K562 (cell line): ENCODE data around the gene LCLAT1. TPM values are rescaled to one million over a fixed set of nuclear protein-coding genes. Genes with fewer than 3 reads are reported as not detected.

Experiments used
- ATAC-seq: fragments of 200-7000 bp; cut with Tn5 transposase; 3 replicates; pipeline ENCODE4 v1.9.1; 2020; ENCODE audit warnings: moderate library complexity
- BruUV-seq: library from RNA; stranded (reverse); fragments of 400-500 nt; replicated peaks from 2 replicates; lab custom pipeline; 2021; lab: Mats Ljungman, UMichigan
- CTCF ChIA-PET: fragments of 300-600 bp; formaldehyde crosslinking; extraction: SDS; loops from one replicate; lab custom pipeline; 2021; ENCODE audit warnings: low intra/inter-chr PET ratio; lab: Yijun Ruan, JAX
- POLR2A ChIA-PET: fragments of 300-600, 350-650 bp; sonication (Branson Sonifier 250); formaldehyde crosslinking; extraction: SDS; loops from one replicate; lab custom pipeline; 2021; ENCODE audit warnings: antibody characterized with exemption, inconsistent platforms; lab: Yijun Ruan, JAX
- DNase-seq, 4 experiments: peaks; one replicate each; pipeline versions ENCODE4 v3.0.0 to v3.0.0-alpha.2; 2011 to 2018; ENCODE audit warnings: low spot score in 3 of 4, mixed read lengths in 3 of 4; ENCODE audit errors: extremely low read depth in 1 of 4
- FAIRE-seq: peaks from 2 replicates; lab custom pipeline; 2011; peaks lifted over from hg19 to GRCh38; lab: Jason Lieb, UNC
- H2AFZ ChIP-seq: 2 replicates; pipeline ENCODE4 v1.6.0; 2011; ENCODE audit warnings: low read depth, low read length, control low read depth, inconsistent platforms
- H3K27ac ChIP-seq: fragments of 200-600 bp; 3 replicates; pipeline ENCODE4 v1.8.0; 2011; ENCODE audit warnings: low read depth, mild to moderate bottlenecking, control low read depth, inconsistent platforms, low read length, moderate library complexity, mixed read lengths; ENCODE audit errors: extremely low read depth
- H3K27me3 ChIP-seq, 2 experiments: fragments of 300-600 bp in 1 of 2; 2 replicates in 1 of 2; 3 replicates in 1 of 2; pipeline versions ENCODE4 v1.6.0 to v1.8.0; 2011; ENCODE audit warnings: inconsistent platforms in 2 of 2, low read length in 2 of 2, mild to moderate bottlenecking in 1 of 2, mixed read lengths in 1 of 2, moderate library complexity in 1 of 2; ENCODE audit not compliant: control insufficient read depth in 2 of 2, insufficient read depth in 2 of 2
- H3K36me3 ChIP-seq: fragments of 300-600 bp; 3 replicates; pipeline ENCODE4 v1.8.0; 2011; ENCODE audit warnings: mild to moderate bottlenecking, low read length, inconsistent platforms; ENCODE audit not compliant: control insufficient read depth, insufficient read depth
- H3K4me1 ChIP-seq, 2 experiments: fragments of 200-600 bp in 1 of 2; replicated peaks in 1 of 2; 2 replicates in 1 of 2; 3 replicates in 1 of 2; pipeline versions ENCODE4 v1.5.1 to v1.8.0; 2011; ENCODE audit warnings: inconsistent platforms in 2 of 2, low read length in 2 of 2, mild to moderate bottlenecking in 1 of 2, mixed read lengths in 1 of 2, moderate library complexity in 1 of 2; ENCODE audit not compliant: control insufficient read depth in 2 of 2, insufficient read depth in 2 of 2
- H3K4me2 ChIP-seq: 2 replicates; pipeline ENCODE4 v1.6.1; 2011; ENCODE audit warnings: low read length, control low read depth, inconsistent platforms, mixed read lengths; ENCODE audit not compliant: insufficient read depth
- H3K4me3 ChIP-seq: fragments of 200-600 bp; sonication (generic), shearing (Covaris generic); 2 replicates; pipeline ENCODE4 v1.5.1; 2016; ENCODE audit warnings: control low read depth, inconsistent platforms
- H3K79me2 ChIP-seq: fragments of 200-600 bp; 3 replicates; pipeline ENCODE4 v1.8.0; 2011; ENCODE audit warnings: low read length, inconsistent platforms; ENCODE audit not compliant: control insufficient read depth, insufficient read depth
- H3K9ac ChIP-seq, 2 experiments: 2 replicates each; pipeline versions ENCODE4 v1.6.0 to v1.6.1; 2011; ENCODE audit warnings: low read depth in 2 of 2, low read length in 2 of 2, control low read depth in 1 of 2, inconsistent platforms in 1 of 2, mild to moderate bottlenecking in 1 of 2, mixed read lengths in 1 of 2; ENCODE audit not compliant: insufficient read depth in 1 of 2
- H3K9me1 ChIP-seq: one replicate; pipeline ENCODE4 v1.6.0; 2011; ENCODE audit warnings: inconsistent platforms, mild to moderate bottlenecking, low read length, moderate library complexity; ENCODE audit not compliant: control insufficient read depth, insufficient read depth
- H3K9me3 ChIP-seq: replicated peaks from 2 replicates; pipeline ENCODE4 v1.5.1; 2011; ENCODE audit warnings: low read depth, low read length, inconsistent platforms; ENCODE audit not compliant: control insufficient read depth, insufficient read depth
- H4K20me1 ChIP-seq: replicated peaks from 2 replicates; pipeline ENCODE4 v1.6.1; 2011; ENCODE audit warnings: low read length, inconsistent platforms, mixed read lengths; ENCODE audit not compliant: control insufficient read depth, insufficient read depth
- ATF3 ChIP-seq, 2 experiments: fragments of 450-650 bp in 1 of 2; sonication (generic) in 1 of 2; formaldehyde crosslinking in 1 of 2; IDR thresholded peaks in 1 of 2; conservative IDR thresholded peaks in 1 of 2; 2 replicates each; pipeline versions ENCODE4 v1.6.1 to v1.8.1; 2016 to 2023; ENCODE audit warnings: mild to moderate bottlenecking in 2 of 2, moderate library complexity in 2 of 2, inconsistent platforms in 1 of 2, missing genetic modification reagents in 1 of 2
- CBFA2T3 ChIP-seq: fragments of 450-650 bp; IDR thresholded peaks from 2 replicates; pipeline ENCODE4 v1.6.1; 2017
- CTBP1 ChIP-seq: fragments of 450-650 bp; IDR thresholded peaks from 2 replicates; pipeline ENCODE4 v1.6.1; 2016; ENCODE audit warnings: borderline replicate concordance
- DACH1 ChIP-seq: fragments of 450-650 bp; IDR thresholded peaks from 2 replicates; pipeline ENCODE4 v1.6.1; 2018; ENCODE audit not compliant: partially characterized antibody
- DPF2 ChIP-seq: fragments of 450-650 bp; IDR thresholded peaks from 2 replicates; pipeline ENCODE4 v1.6.1; 2016
- FOS ChIP-seq: IDR thresholded peaks from 3 replicates; pipeline ENCODE4 v1.6.1; 2011; ENCODE audit not compliant: insufficient read length; ENCODE audit errors: extremely low read depth
- FOXK2 ChIP-seq, 2 experiments: fragments of 450-650 bp; IDR thresholded peaks in 1 of 2; conservative IDR thresholded peaks in 1 of 2; 2 replicates each; pipeline ENCODE4 v1.6.1; 2016; ENCODE audit warnings: low read depth in 2 of 2, mild to moderate bottlenecking in 1 of 2
- JUNB ChIP-seq: fragments of 450-650 bp; formaldehyde crosslinking; conservative IDR thresholded peaks from 2 replicates; pipeline ENCODE4 v1.4.0; 2020; ENCODE audit warnings: mild to moderate bottlenecking
- MEIS2 ChIP-seq: fragments of 450-650 bp; IDR thresholded peaks from 2 replicates; pipeline ENCODE4 v1.6.1; 2014; ENCODE audit warnings: mild to moderate bottlenecking; ENCODE audit not compliant: partially characterized antibody
- NFIX ChIP-seq: fragments of 250-450 bp; sonication (Bioruptor Pico); IDR thresholded peaks from 2 replicates; pipeline ENCODE4 v1.4.0; 2020; ENCODE audit warnings: low read depth, mild to moderate bottlenecking, moderate library complexity
- NR2C2 ChIP-seq, 2 experiments: fragments of 200-800 bp in 1 of 2; sonication (Bioruptor generic) in 1 of 2; sonication (generic) in 1 of 2; formaldehyde crosslinking in 1 of 2; IDR thresholded peaks; 2 replicates each; pipeline versions ENCODE4 v1.6.1 to v1.8.0; 2016 to 2022; ENCODE audit warnings: mild to moderate bottlenecking in 1 of 2, missing compliant biosample characterization in 1 of 2, missing genetic modification characterization in 1 of 2, missing genetic modification reagents in 1 of 2
- SMARCE1 ChIP-seq: fragments of 450-650 bp; IDR thresholded peaks from 2 replicates; pipeline ENCODE4 v1.7.1; 2016; ENCODE audit warnings: mild to moderate bottlenecking
- WGBS: fragments of 100-300 bp; shearing (Covaris generic); methylation state at CpG from one replicate; pipeline ENCODE4 v1.1.6; 2016; ENCODE audit warnings: low coverage, mixed read lengths; ENCODE audit not compliant: insufficient coverage; ENCODE audit errors: missing lambda C conversion rate; 5-methylcytosine and 5-hydroxymethylcytosine counted together
- in situ Hi-C: fragments of 300-500 bp; cut with MboI; formaldehyde crosslinking; loops from 4 replicates; pipeline ENCODE4 v1.15.0; 2018; ENCODE audit warnings: inconsistent platforms, mixed read lengths
- intact Hi-C: fragments of 100-400 bp; cut with micrococcal nuclease; formaldehyde crosslinking; loops from 2 replicates; pipeline ENCODE4 v1.14.2; 2022
- polyA plus RNA-seq, 8 experiments: library from polyadenylated mRNA; depleted of rRNA in 4 of 8; stranded (reverse) in 5 of 8; unstranded in 3 of 8; fragments of >200 nt; fragmentation: Nextera tagmentation in 2 of 8; fragmentation: Illumina TruSeq in 1 of 8; extraction: Ambion mirVana in 2 of 8; extraction: Trizol in 1 of 8; gene quantifications; 2 replicates each; pipeline versions ENCODE4 v1.2.1 to v1.2.3, GENCODE V29; 2011 to 2014; ENCODE audit warnings: inconsistent platforms in 1 of 8, missing spikeins in 1 of 8
- total RNA-seq, 7 experiments: library from RNA; depleted of rRNA in 6 of 7; stranded (reverse); fragments of >200 nt in 6 of 7; fragmentation: Illumina TruSeq in 2 of 7; extraction: Trizol in 2 of 7; gene quantifications; 2 replicates each; pipeline versions ENCODE4 v1.2.1 to v1.2.3, GENCODE V29; 2011 to 2021; ENCODE audit warnings: low replicate concordance in 1 of 7
- TF ChIP-seq, protein P1 (sequence below), 2 experiments: fragments of 150-350 bp in 1 of 2; IDR thresholded peaks; 2 replicates each; pipeline ENCODE4 v1.6.1; 2012 to 2016; ENCODE audit warnings: low read depth in 2 of 2, low read length in 2 of 2, mild to moderate bottlenecking in 1 of 2, moderate library complexity in 1 of 2
- TF ChIP-seq, protein P2 (sequence below): fragments of 450-650 bp; IDR thresholded peaks from 2 replicates; pipeline ENCODE4 v1.6.1; 2017; ENCODE audit warnings: mild to moderate bottlenecking, moderate library complexity

The LCLAT1 gene
- total and polyA plus RNA-seq, 9 of the 15 experiments (the other 6 are each of a cell fraction or from before 2014, with no cell fraction given): 8.9 to 63.3 (median 25.4) TPM

DNA sequence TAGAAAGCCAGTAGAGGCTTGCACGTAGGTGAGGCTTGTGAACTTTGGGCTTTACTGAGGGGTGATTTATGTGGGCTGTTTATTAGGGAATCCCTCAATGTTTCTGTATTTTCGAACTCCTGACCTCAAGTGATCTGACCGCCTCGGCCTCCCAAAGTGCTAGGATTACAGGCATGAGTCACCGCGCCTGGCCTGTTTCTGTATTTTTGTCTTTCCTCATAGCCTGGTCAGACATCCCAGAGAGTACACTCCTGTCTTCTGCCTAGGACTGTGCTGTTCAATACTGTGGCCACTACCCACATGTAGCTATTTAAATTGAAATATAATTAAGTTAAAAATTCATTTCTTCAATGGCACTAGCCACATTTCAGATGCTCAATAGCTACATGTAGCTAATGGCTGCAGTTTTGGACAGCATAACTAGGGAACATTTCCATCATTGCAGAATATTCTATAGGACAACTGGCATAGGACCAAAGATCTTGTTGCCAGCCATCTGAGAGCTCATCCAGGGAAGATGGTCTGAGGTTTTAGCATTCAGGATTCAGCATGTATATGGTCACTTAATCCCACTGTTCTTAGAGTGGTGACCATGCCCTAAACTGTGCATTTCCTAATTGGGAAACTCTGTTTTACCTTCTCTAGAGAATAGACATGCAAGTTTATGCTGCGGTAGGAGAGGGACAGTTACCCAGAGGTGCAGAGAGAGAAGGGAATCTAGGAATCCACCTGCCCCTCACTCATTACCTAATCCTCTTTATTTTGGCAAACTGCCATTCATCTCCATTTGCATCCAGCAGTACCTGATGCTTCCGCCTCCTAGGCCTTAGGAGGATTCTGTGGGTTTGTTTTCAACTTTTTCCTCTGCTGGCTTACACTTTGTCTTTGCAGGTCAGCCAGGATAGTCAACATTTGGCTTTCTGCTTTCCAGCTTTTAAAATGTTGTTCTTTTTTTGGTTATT lies 64.4 kb downstream of the LCLAT1 start:
- in situ Hi-C loops (no loop called here), intact Hi-C loops (no loop called here)
- ChIA-PET CTCF (no interaction called here), POLR2A (no interaction called here)
- no peak overlapping the region for H2AFZ ChIP-seq
- no TSS peak for BruUV-seq
- H3K36me3 ChIP-seq: no peaks in the 10 kb centered on the region; the same call in 2 of the 3 replicates
- H3K27ac ChIP-seq: peak overlapping the region; percentile 15; the same call in 2 of the 3 replicates
- no peak overlapping the region for H3K4me3 ChIP-seq
- peaks cover 10 to 33% of the 10 kb centered on the region in 2 experiments; a peak in 4 of 5 replicates for H3K4me1 ChIP-seq
- 19% methylated on average over 8 of the region's 8 CpGs for WGBS
- peak; percentile 87 for ATAC-seq
- FAIRE-seq: peak; percentile 78
- DNase-seq: peak in 2 of 4 experiments; percentile 26 to 66
- peak overlapping the region in 1 of 2 experiments; percentile 19; a peak in 1 of 4 replicates for H3K9ac ChIP-seq
- no peaks in the 10 kb centered on the region for H3K27me3 ChIP-seq
- H3K9me1 ChIP-seq: no peaks in the 10 kb centered on the region
- peak overlapping the region; percentile 9; the same call in 1 of the 2 replicates for H3K4me2 ChIP-seq
- peaks cover 11% of the 10 kb centered on the region for H4K20me1 ChIP-seq
- peaks cover 71% of the 10 kb centered on the region for H3K79me2 ChIP-seq
- no peaks in the 10 kb centered on the region for H3K9me3 ChIP-seq
- TF ChIP-seq SMARCE1: peak; percentile 78; the same call in 1 of the 2 replicates
- no peak for TF ChIP-seq NFIX (CRISPR knock-in tag)
- peak; percentile 38; the same call in 1 of the 2 replicates for TF ChIP-seq JUNB (CRISPR knock-in tag)
- peak; percentile 27; the same call in 1 of the 2 replicates for TF ChIP-seq CBFA2T3
- TF ChIP-seq DPF2: peak; percentile 83
- no peak for TF ChIP-seq NR2C2 (CRISPR knock-in tag; IDR thresholded peaks at IDR 0.05)
- peak; percentile 49 for TF ChIP-seq NR2C2 (tag; IDR thresholded peaks at IDR 0.05)
- peak; percentile 91 for TF ChIP-seq ATF3 (IDR thresholded peaks at IDR 0.05)
- TF ChIP-seq ATF3 (CRISPR knock-in tag; conservative IDR thresholded peaks at IDR 0.05): 0 out of 2 replicates have a peak, but pooled peaks have one; percentile 38
- TF ChIP-seq FOXK2 (conservative IDR thresholded peaks at IDR 0.05 in 1 of 2, IDR thresholded peaks at IDR 0.05 in 1 of 2; ENCODE audit: low read depth in 2 of 2): peak in 1 of 2 experiments; percentile 45; a peak in 1 of 4 replicates
- TF ChIP-seq FOS: peak; percentile 33
- TF ChIP-seq MEIS2: peak; percentile 61
- TF ChIP-seq, protein P1, sequence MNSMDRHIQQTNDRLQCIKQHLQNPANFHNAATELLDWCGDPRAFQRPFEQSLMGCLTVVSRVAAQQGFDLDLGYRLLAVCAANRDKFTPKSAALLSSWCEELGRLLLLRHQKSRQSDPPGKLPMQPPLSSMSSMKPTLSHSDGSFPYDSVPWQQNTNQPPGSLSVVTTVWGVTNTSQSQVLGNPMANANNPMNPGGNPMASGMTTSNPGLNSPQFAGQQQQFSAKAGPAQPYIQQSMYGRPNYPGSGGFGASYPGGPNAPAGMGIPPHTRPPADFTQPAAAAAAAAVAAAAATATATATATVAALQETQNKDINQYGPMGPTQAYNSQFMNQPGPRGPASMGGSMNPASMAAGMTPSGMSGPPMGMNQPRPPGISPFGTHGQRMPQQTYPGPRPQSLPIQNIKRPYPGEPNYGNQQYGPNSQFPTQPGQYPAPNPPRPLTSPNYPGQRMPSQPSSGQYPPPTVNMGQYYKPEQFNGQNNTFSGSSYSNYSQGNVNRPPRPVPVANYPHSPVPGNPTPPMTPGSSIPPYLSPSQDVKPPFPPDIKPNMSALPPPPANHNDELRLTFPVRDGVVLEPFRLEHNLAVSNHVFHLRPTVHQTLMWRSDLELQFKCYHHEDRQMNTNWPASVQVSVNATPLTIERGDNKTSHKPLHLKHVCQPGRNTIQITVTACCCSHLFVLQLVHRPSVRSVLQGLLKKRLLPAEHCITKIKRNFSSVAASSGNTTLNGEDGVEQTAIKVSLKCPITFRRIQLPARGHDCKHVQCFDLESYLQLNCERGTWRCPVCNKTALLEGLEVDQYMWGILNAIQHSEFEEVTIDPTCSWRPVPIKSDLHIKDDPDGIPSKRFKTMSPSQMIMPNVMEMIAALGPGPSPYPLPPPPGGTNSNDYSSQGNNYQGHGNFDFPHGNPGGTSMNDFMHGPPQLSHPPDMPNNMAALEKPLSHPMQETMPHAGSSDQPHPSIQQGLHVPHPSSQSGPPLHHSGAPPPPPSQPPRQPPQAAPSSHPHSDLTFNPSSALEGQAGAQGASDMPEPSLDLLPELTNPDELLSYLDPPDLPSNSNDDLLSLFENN (IDR thresholded peaks at IDR 0.05; ENCODE audit: low read depth in 2 of 2, low read length in 2 of 2): no peak
- TF ChIP-seq DACH1: peak; percentile 15
- TF ChIP-seq CTBP1: peak; percentile 9; the same call in 1 of the 2 replicates
- TF ChIP-seq, protein P2, sequence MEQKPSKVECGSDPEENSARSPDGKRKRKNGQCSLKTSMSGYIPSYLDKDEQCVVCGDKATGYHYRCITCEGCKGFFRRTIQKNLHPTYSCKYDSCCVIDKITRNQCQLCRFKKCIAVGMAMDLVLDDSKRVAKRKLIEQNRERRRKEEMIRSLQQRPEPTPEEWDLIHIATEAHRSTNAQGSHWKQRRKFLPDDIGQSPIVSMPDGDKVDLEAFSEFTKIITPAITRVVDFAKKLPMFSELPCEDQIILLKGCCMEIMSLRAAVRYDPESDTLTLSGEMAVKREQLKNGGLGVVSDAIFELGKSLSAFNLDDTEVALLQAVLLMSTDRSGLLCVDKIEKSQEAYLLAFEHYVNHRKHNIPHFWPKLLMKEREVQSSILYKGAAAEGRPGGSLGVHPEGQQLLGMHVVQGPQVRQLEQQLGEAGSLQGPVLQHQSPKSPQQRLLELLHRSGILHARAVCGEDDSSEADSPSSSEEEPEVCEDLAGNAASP: peak; percentile 47; the same call in 1 of the 2 replicates
